IMR-90 (cell line): ENCODE measurements around the gene PPIA. TPM values are rescaled to one million over a fixed set of nuclear protein-coding genes. Genes with fewer than 3 reads are reported as not detected.

Source experiments
- ATAC-seq: fragments of 200-7000 bp; cut with Tn5 transposase; 2 replicates; pipeline ENCODE4 v1.9.1; 2020; ENCODE audit warnings: low read depth, mild to moderate bottlenecking, moderate library complexity
- BruUV-seq: library from RNA; stranded (reverse); fragments of 400-500 nt; replicated peaks from 2 replicates; lab custom pipeline; 2021; lab: Mats Ljungman, UMichigan
- CTCF ChIA-PET: fragments of 300-600 bp; formaldehyde crosslinking; extraction: SDS; loops from one replicate; lab custom pipeline; 2021; ENCODE audit warnings: antibody characterized with exemption; lab: Yijun Ruan, JAX
- POLR2A ChIA-PET: fragments of 300-600 bp; sonication (Branson Sonifier 250); formaldehyde crosslinking; loops from one replicate; lab custom pipeline; 2022; ENCODE audit warnings: antibody characterized with exemption; ENCODE audit not compliant: unreplicated experiment; lab: Charles Lee
- DNase-seq: peaks from one replicate; pipeline ENCODE4 v3.0.0; 2013
- H2AFZ ChIP-seq: replicated peaks from 2 replicates; pipeline ENCODE3; 2013; ENCODE audit warnings: low read length, mild to moderate bottlenecking; ENCODE audit not compliant: poor library complexity
- H2AK5ac ChIP-seq: 2 replicates; pipeline ENCODE4 v1.6.1; 2013; ENCODE audit warnings: low read depth, low read length, inconsistent platforms
- H2AK9ac ChIP-seq: replicated peaks from 2 replicates; pipeline ENCODE3; 2013; ENCODE audit warnings: mild to moderate bottlenecking, low read depth, low read length, moderate library complexity; ENCODE audit not compliant: poor library complexity
- H2BK120ac ChIP-seq: 2 replicates; pipeline ENCODE4 v1.6.1; 2013; ENCODE audit warnings: low read depth, low read length, inconsistent platforms
- H2BK15ac ChIP-seq: 3 replicates; pipeline ENCODE4 v1.6.1; 2013; ENCODE audit warnings: low read depth, low read length, inconsistent platforms
- H2BK20ac ChIP-seq: 2 replicates; pipeline ENCODE4 v1.6.1; 2013; ENCODE audit warnings: low read depth, mild to moderate bottlenecking, inconsistent platforms, low read length, moderate library complexity
- H2BK5ac ChIP-seq: 2 replicates; pipeline ENCODE4 v1.6.1; 2013; ENCODE audit warnings: mild to moderate bottlenecking, low read depth, low read length, inconsistent platforms; ENCODE audit not compliant: poor library complexity, severe bottlenecking
- H3K14ac ChIP-seq: replicated peaks from 2 replicates; pipeline ENCODE4 v1.6.1; 2013; ENCODE audit warnings: low read depth, low read length, inconsistent platforms
- H3K18ac ChIP-seq: 2 replicates; pipeline ENCODE4 v1.6.1; 2013; ENCODE audit warnings: low read depth, low read length, control low read depth
- H3K23ac ChIP-seq: 2 replicates; pipeline ENCODE4 v1.6.1; 2013; ENCODE audit warnings: low read depth, low read length, inconsistent platforms
- H3K27ac ChIP-seq: 2 replicates; pipeline ENCODE4 v1.5.1; 2013; ENCODE audit warnings: mild to moderate bottlenecking, control low read depth, low read length; ENCODE audit not compliant: insufficient read depth
- H3K27me3 ChIP-seq: 2 replicates; pipeline ENCODE4 v1.6.1; 2013; ENCODE audit warnings: low read length; ENCODE audit not compliant: control insufficient read depth, insufficient read depth
- H3K36me3 ChIP-seq: 2 replicates; pipeline ENCODE4 v1.6.1; 2013; ENCODE audit warnings: low read length, mixed read lengths; ENCODE audit not compliant: control insufficient read depth, insufficient read depth
- H3K4ac ChIP-seq: 2 replicates; pipeline ENCODE4 v1.6.1; 2013; ENCODE audit warnings: low read depth, low read length, inconsistent platforms
- H3K4me1 ChIP-seq: 2 replicates; pipeline ENCODE4 v1.6.1; 2013; ENCODE audit warnings: low read length, mixed read lengths; ENCODE audit not compliant: control insufficient read depth, insufficient read depth
- H3K4me2 ChIP-seq: 2 replicates; pipeline ENCODE4 v1.6.1; 2013; ENCODE audit warnings: low read depth, mild to moderate bottlenecking, control low read depth, low read length, moderate library complexity
- H3K4me3 ChIP-seq: 2 replicates; pipeline ENCODE4 v1.5.1; 2013; ENCODE audit warnings: low read depth, mild to moderate bottlenecking, control low read depth, low read length, moderate library complexity; ENCODE audit not compliant: insufficient read depth
- H3K56ac ChIP-seq: 2 replicates; pipeline ENCODE4 v1.6.1; 2013; ENCODE audit warnings: low read length, inconsistent platforms; ENCODE audit not compliant: insufficient read depth; ENCODE audit errors: extremely low read depth
- H3K79me1 ChIP-seq, 2 experiments: 2 replicates each; pipeline ENCODE4 v1.6.1; 2013; ENCODE audit warnings: low read length in 2 of 2, inconsistent platforms in 1 of 2, low read depth in 1 of 2
- H3K9ac ChIP-seq: 2 replicates; pipeline ENCODE4 v1.6.1; 2013; ENCODE audit warnings: low read depth, low read length, control low read depth
- H3K9me1 ChIP-seq: 2 replicates; pipeline ENCODE4 v1.6.1; 2013; ENCODE audit warnings: low read length, inconsistent platforms; ENCODE audit not compliant: insufficient read depth
- H3K9me3 ChIP-seq: 2 replicates; pipeline ENCODE4 v1.6.1; 2013; ENCODE audit warnings: low read length; ENCODE audit not compliant: control insufficient read depth, insufficient read depth
- H4K20me1 ChIP-seq: 2 replicates; pipeline ENCODE4 v1.6.1; 2013; ENCODE audit warnings: low read length, inconsistent platforms; ENCODE audit not compliant: insufficient read depth
- H4K5ac ChIP-seq: 2 replicates; pipeline ENCODE4 v1.6.1; 2013; ENCODE audit warnings: mild to moderate bottlenecking, low read depth, low read length, control low read depth
- H4K8ac ChIP-seq, 2 experiments: 2 replicates each; pipeline ENCODE4 v1.6.1; 2013; ENCODE audit warnings: low read depth in 2 of 2, low read length in 2 of 2, control low read depth in 1 of 2, inconsistent platforms in 1 of 2
- H4K91ac ChIP-seq: 2 replicates; pipeline ENCODE4 v1.6.1; 2013; ENCODE audit warnings: low read depth, low read length, inconsistent platforms; ENCODE audit not compliant: insufficient read depth
- CEBPB ChIP-seq: IDR thresholded peaks from 2 replicates; pipeline ENCODE4 v1.6.1; 2012; ENCODE audit warnings: low read depth, low read length, improper control_type of control experiment
- CTCF ChIP-seq: conservative IDR thresholded peaks from 2 replicates; pipeline ENCODE4 v1.5.1; 2012; ENCODE audit warnings: mild to moderate bottlenecking, low read depth, low read length, improper control_type of control experiment
- MAZ ChIP-seq: IDR thresholded peaks from 2 replicates; pipeline ENCODE4 v1.6.1; 2012; ENCODE audit warnings: low read depth, mild to moderate bottlenecking, low read length, improper control_type of control experiment, moderate library complexity, borderline replicate concordance
- whole genome bisulfite sequencing, 2 experiments: methylation state at CpG; one replicate each; pipeline versions ENCODE4 v1.1.5 to v1.1.7; 2013; ENCODE audit warnings: missing lambda C conversion rate in 2 of 2; ENCODE audit not compliant: insufficient read length in 1 of 2; ENCODE audit errors: extremely low coverage in 2 of 2; 5-methylcytosine and 5-hydroxymethylcytosine counted together
- dilution Hi-C: fragments of 300-500 bp; cut with HindIII; formaldehyde crosslinking; loops from one replicate; pipeline ENCODE4 v1.14.3; 2018; ENCODE audit warnings: low sequenced_read_pairs; ENCODE audit not compliant: unreplicated experiment
- in situ Hi-C: fragments of 300-500 bp; cut with MboI; formaldehyde crosslinking; loops from 3 replicates; pipeline ENCODE4 v1.14.3; 2019; ENCODE audit warnings: low sequenced_read_pairs, inconsistent platforms, mixed read lengths
- intact Hi-C: fragments of 100-400 bp; cut with micrococcal nuclease; formaldehyde crosslinking; loops from 2 replicates; pipeline ENCODE4 v1.10.0; 2022
- polyA plus RNA-seq, 3 experiments: library from polyadenylated mRNA; depleted of rRNA; stranded (reverse); fragments of >200 nt; gene quantifications; 2 replicates each; pipeline ENCODE4 v1.2.3, GENCODE V29; 2012; ENCODE audit warnings: low replicate concordance in 1 of 3
- total RNA-seq: library from RNA; depleted of rRNA; stranded (reverse); fragments of >200 nt; gene quantifications from 2 replicates; pipeline ENCODE4 v1.2.3, GENCODE V29; 2012

Gene PPIA
- total and polyA plus RNA-seq, 2 of the 4 experiments (the other 2 are of a cell fraction), result 3,396 to 4,883 TPM

DNA sequence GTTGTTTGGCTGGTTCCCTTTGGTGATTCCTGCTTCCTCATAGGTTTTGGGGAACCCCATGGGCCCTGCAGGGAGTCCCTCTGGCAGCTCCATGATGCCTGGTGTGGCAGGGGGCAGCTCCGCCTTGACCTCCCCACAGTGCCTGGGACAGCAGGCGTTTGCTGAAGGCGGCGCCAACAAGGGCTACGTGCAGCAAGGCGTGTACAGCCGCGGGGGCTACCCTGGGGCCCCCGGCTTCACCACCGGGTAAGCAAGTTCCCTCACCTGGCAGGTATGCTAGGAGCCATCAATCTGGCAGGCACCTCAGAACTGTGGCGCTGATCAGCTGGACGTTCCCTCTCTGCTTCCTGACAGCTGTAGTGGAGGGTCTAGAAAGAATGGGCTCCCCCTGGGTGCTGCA lies 39.6 kb upstream of the PPIA start:
- H3K27ac ChIP-seq, result no peak overlapping the region
- H4K20me1 ChIP-seq, result peaks cover 21% of the 10 kb centered on the region
- ATAC-seq, result no peak
- no peak overlapping the region for H2BK20ac ChIP-seq
- H4K5ac ChIP-seq, result no peak overlapping the region
- no peak overlapping the region for H4K91ac ChIP-seq
- no peak overlapping the region for H2AFZ ChIP-seq
- peaks cover 23 to 61% of the 10 kb centered on the region in 2 experiments for H3K79me1 ChIP-seq
- H3K4me1 ChIP-seq, result peaks cover 9% of the 10 kb centered on the region; the same call in 1 of the 2 replicates
- no peak overlapping the region for H2BK15ac ChIP-seq
- H3K23ac ChIP-seq, result no peak overlapping the region
- no peak for DNase-seq
- no TSS peak for BruUV-seq
- ChIA-PET POLR2A (no interaction called here), CTCF (no interaction called here)
- H3K14ac ChIP-seq, result no peak overlapping the region
- H3K9me3 ChIP-seq, result no peaks in the 10 kb centered on the region
- H3K9me1 ChIP-seq, result peaks cover 7% of the 10 kb centered on the region
- H4K8ac ChIP-seq, result no peak overlapping the region
- no peak overlapping the region for H3K18ac ChIP-seq
- in situ Hi-C loops, result no loop called here
- H3K36me3 ChIP-seq, result peaks cover 46% of the 10 kb centered on the region
- dilution Hi-C loops, result no loop called here
- no peak overlapping the region for H3K4me2 ChIP-seq
- H3K56ac ChIP-seq, result no peak overlapping the region
- no peak overlapping the region for H2BK120ac ChIP-seq
- H3K9ac ChIP-seq, result no peak overlapping the region
- TF ChIP-seq CTCF (no peak), MAZ (no peak), CEBPB (no peak)
- H3K4ac ChIP-seq, result no peak overlapping the region
- H2AK5ac ChIP-seq, result no peak overlapping the region
- no peak overlapping the region for H2BK5ac ChIP-seq
- no peak overlapping the region for H3K4me3 ChIP-seq
- 58% methylated on average over 4 of the region's 12 CpGs; no CpG with 5 or more reads in 1 of the 2 experiments for WGBS, 2 experiments
- no peaks in the 10 kb centered on the region for H3K27me3 ChIP-seq
- intact Hi-C loops, result no loop called here
- H2AK9ac ChIP-seq, result no peak overlapping the region
